Activated CD4-positive, alpha-beta T cell treated with anti-CD3 and anti-CD28 coated beads for 36 hours (primary cell): ENCODE measurements around the gene SH3BP4. TPM values are rescaled to one million over a fixed set of nuclear protein-coding genes. Genes with fewer than 3 reads are reported as not detected.

Source experiments
- ATAC-seq: fragments of 200-7000 bp; cut with Tn5 transposase; one replicate; pipeline ENCODE4 v1.10.0; 2021; ENCODE audit warnings: mild to moderate bottlenecking, moderate library complexity
- CTCF ChIA-PET: fragments of 350-600 bp; sonication (Branson Sonifier 250); formaldehyde crosslinking; loops from one replicate; lab custom pipeline; 2021; ENCODE audit warnings: antibody characterized with exemption; lab: Charles Lee
- POLR2A ChIA-PET: fragments of 350-600 bp; sonication (Branson Sonifier 250); formaldehyde crosslinking; loops from one replicate; lab custom pipeline; 2021; ENCODE audit warnings: antibody characterized with exemption, inconsistent platforms; lab: Charles Lee
- DNase-seq: peaks from one replicate; pipeline ENCODE4 v3.0.0-alpha.2; 2020
- H3K27ac Mint-ChIP-seq: one replicate; pipeline ENCODE4 v1.8.0; 2021; ENCODE audit warnings: mixed read lengths
- H3K27me3 Mint-ChIP-seq: one replicate; pipeline ENCODE4 v1.8.0; 2021; ENCODE audit warnings: mixed read lengths
- H3K36me3 Mint-ChIP-seq: one replicate; pipeline ENCODE4 v1.8.0; 2021; ENCODE audit warnings: low read depth, mixed read lengths
- H3K4me1 Mint-ChIP-seq: one replicate; pipeline ENCODE4 v1.8.0; 2021; ENCODE audit warnings: mixed read lengths
- H3K4me3 Mint-ChIP-seq: one replicate; pipeline ENCODE4 v1.8.0; 2021; ENCODE audit warnings: mild to moderate bottlenecking, moderate library complexity, mixed read lengths
- H3K9me3 Mint-ChIP-seq: one replicate; pipeline ENCODE4 v1.8.0; 2021; ENCODE audit warnings: low read depth, mixed read lengths
- intact Hi-C, 2 experiments: fragments of 100-400 bp; cut with DNase I in 1 of 2; cut with micrococcal nuclease in 1 of 2; formaldehyde crosslinking; loops; one replicate each; pipeline versions ENCODE4 v1.14.2 to v1.15.1; 2022 to 2024; cut with DNase I, micrococcal nuclease
- total RNA-seq, 2 experiments: library from RNA; stranded (reverse); gene quantifications; one replicate each; pipeline ENCODE4 v1.2.3, GENCODE V29; 2021

SH3BP4 gene
- total RNA-seq, 2 experiments from 2014 or later = 0.21 to 0.32 TPM

DNA sequence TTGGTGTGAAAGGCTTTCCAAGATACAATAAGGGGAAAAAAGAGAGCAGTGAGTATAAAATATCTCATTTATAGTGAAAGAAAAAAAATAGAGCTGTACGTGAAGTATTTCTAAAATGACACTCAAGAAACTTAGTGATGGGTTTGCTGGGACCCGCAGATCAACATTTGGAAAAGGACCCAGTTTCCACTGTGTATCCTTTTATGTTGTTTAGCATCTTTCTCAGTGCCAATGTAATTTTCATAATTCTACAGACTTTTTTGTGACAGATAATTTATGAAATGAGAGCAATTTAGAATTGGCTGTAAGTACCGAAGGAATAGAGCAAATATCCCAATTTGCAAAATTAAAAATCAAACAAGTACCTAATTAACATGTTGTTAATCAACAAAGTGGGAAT, 116.9 kb downstream of the SH3BP4 start:
- intact Hi-C loops = no loop called here
- Mint-ChIP-seq H3K9me3 (no peaks in the 10 kb centered on the region), H3K27ac (no peak overlapping the region), H3K27me3 (peaks cover 6% of the 10 kb centered on the region), H3K4me3 (no peak overlapping the region), H3K4me1 (no peaks in the 10 kb centered on the region), H3K36me3 (no peaks in the 10 kb centered on the region)
- no peak for DNase-seq
- CTCF ChIA-PET = no interaction called here
- POLR2A ChIA-PET = no interaction called here
- ATAC-seq = no peak

DNA sequence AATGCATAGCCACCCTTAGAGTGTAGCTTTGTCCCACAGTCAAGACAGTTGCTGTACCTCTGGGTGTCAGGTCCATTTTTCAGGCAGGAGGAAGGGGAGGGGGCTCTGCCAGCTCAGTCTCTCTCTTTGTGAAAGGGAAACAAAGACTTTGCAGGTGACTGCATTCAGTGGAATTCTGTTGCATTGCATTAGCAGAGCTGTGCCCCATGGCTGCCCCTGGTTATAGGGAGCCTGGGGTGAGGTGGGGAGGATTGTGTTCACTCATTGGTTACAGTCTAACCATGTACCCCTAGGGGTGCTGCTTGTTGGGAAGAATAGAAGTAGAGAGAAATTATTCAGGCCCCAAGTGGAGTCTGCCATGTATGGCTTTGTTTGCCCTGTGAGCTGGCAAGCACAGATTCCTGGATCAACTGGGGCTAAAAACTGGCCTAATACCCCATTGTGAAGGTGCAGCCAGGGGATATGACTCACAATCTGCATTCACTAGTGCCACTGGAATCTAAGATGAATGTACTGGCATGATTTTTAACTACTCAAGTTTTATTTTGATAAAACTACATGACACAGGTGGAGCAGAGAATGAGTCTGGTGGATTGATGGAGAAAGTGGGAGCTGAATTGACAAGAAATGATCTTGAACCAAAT, 118.4 kb downstream of the SH3BP4 start:
- H3K36me3 Mint-ChIP-seq = no peaks in the 10 kb centered on the region
- no peaks in the 10 kb centered on the region for H3K9me3 Mint-ChIP-seq
- peaks cover 6% of the 10 kb centered on the region for H3K27me3 Mint-ChIP-seq
- CTCF ChIA-PET = interaction anchor here (0.7 kb wide), 1 partner anchor 45 kb away, joined by 3 read pairs; no protein-coding TSS in a partner anchor
- no peaks in the 10 kb centered on the region for H3K4me1 Mint-ChIP-seq
- H3K27ac Mint-ChIP-seq = no peak overlapping the region
- ATAC-seq (no peak), DNase-seq (no peak)
- POLR2A ChIA-PET = no interaction called here
- no peak overlapping the region for H3K4me3 Mint-ChIP-seq
- intact Hi-C loops = no loop called here

DNA sequence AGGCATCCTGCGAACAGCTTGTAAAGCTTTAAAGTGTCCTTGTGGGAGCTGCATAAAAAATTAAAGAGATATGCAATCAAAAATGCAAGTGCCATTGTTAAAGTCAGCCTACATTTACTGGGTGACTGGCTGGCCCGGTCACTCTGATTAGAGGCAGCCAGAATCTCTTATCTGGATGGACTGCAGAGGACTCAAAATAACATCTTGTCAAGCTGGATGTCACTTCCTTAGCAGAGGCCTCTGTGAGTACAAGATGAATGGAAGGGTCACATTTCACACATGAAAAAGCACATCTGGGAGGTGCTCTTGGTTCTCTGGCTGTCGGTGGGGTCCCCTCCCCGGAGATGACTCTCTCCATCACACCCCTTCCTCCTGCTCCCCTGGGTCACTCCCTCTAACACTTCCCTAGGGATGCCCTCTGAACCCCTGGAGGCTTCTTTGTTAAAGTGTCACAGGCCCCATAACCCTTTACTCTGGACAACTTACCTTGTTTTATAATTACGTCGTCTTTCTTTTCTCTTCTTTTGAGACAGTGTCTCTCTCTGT, 122.1 kb downstream of the SH3BP4 start:
- no peak overlapping the region for H3K4me3 Mint-ChIP-seq
- ChIA-PET POLR2A (no interaction called here), CTCF (no interaction called here)
- peaks cover 6% of the 10 kb centered on the region for H3K27me3 Mint-ChIP-seq
- H3K4me1 Mint-ChIP-seq = no peaks in the 10 kb centered on the region
- intact Hi-C loops = no loop called here
- ATAC-seq (no peak), DNase-seq (no peak)
- H3K27ac Mint-ChIP-seq = no peak overlapping the region
- no peaks in the 10 kb centered on the region for H3K9me3 Mint-ChIP-seq
- H3K36me3 Mint-ChIP-seq = no peaks in the 10 kb centered on the region

DNA sequence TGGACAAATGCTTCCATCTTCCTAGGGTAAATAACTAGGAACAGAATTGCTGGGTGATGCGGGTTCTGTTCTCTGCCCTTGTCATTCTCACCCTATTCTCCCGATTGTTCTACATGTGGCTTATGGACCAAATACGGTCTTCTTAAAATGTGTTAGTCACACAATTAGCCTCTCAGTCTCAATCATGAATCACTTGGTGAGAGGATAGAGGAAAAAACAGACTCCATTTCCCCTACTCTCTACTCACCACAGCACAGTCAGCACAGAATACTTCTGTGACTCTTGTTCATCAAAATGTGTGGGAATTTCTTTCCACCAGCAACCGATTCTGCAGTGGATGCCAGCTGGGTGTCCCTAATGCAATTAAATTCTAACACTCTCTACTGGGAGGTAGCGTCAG, 125.2 kb downstream of the SH3BP4 start:
- DNase-seq = no peak
- no peak overlapping the region for H3K4me3 Mint-ChIP-seq
- H3K27me3 Mint-ChIP-seq = no peaks in the 10 kb centered on the region
- intact Hi-C loops = no loop called here
- no peaks in the 10 kb centered on the region for H3K9me3 Mint-ChIP-seq
- H3K4me1 Mint-ChIP-seq = no peaks in the 10 kb centered on the region
- ATAC-seq = no peak
- no peaks in the 10 kb centered on the region for H3K36me3 Mint-ChIP-seq
- ChIA-PET POLR2A (no interaction called here), CTCF (no interaction called here)
- H3K27ac Mint-ChIP-seq = no peak overlapping the region

DNA sequence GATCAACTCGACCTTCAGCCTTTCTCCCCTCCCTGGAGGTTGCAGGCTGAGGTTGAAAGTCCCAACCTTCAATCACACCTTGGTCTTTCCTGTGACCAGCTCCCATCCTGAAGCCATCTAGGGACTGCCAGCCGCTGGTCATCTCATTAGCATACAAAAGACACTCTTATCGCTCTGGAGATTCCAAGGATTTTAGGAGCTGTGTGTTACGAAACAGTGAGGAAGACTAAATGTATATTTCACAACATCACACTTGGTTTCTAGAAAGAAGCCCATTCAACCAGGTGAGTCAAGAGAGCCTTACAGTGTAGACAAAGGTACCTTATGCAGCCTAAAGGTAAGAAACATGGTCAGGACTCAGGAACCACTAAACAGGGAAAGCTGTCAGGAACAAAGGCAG, 126.4 kb downstream of the SH3BP4 start:
- ATAC-seq (no peak), DNase-seq (no peak)
- H3K4me1 Mint-ChIP-seq = no peaks in the 10 kb centered on the region
- ChIA-PET POLR2A (no interaction called here), CTCF (no interaction called here)
- intact Hi-C loops = no loop called here
- no peak overlapping the region for H3K4me3 Mint-ChIP-seq
- no peaks in the 10 kb centered on the region for H3K36me3 Mint-ChIP-seq
- no peak overlapping the region for H3K27ac Mint-ChIP-seq
- H3K27me3 Mint-ChIP-seq = no peaks in the 10 kb centered on the region
- H3K9me3 Mint-ChIP-seq = no peaks in the 10 kb centered on the region

DNA sequence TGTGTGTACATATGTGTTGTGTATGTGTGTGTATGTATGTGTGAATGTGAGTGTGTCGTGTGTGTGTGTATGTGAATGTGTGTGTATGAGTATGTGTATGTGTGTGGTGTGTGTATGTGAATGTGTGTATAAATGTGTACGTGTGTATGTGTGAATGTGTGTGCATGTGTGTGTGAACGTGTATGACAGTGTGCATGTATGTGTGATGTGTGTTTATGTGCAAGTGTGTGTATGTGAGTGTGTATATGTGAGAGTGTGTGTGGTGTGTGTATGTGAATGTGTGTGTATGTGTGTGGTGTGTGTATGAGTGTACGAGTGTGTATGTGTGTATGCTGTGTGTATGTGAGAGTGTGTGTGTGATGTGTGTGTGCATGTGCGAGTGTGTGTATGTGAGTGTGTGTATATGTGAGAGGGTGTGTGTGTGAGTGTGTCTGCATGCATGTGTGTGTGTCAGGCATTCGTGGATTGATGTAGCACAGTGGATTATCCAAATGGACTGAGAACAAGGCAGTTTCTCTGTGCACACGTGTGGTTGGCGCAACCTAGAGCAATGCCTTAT, 127.2 kb downstream of the SH3BP4 start:
- ATAC-seq (no peak), DNase-seq (no peak)
- Mint-ChIP-seq H3K36me3 (no peaks in the 10 kb centered on the region), H3K9me3 (no peaks in the 10 kb centered on the region), H3K4me1 (no peaks in the 10 kb centered on the region), H3K27me3 (no peaks in the 10 kb centered on the region), H3K4me3 (no peak overlapping the region), H3K27ac (no peak overlapping the region)
- ChIA-PET POLR2A (no interaction called here), CTCF (no interaction called here)
- intact Hi-C loops = no loop called here

DNA sequence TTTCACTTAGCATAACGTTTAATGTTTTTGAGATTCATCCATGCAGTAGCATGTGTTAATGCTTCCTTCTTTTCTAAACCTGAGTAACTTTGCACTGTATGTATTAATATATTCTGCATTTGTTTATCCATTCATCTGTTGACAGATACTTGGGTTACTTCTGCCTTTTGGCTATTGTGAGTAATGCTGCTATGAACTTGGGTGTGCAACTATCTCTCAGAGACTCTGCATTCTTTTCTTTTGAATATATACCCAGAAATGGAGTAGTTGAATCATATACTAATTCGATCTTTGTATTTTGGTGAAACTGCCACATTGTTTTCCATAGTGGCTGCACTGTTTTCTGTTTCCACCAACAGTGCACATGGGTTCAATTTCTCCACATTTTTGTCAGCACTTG, 128.3 kb downstream of the SH3BP4 start:
- intact Hi-C loops = no loop called here
- ATAC-seq = no peak
- no peaks in the 10 kb centered on the region for H3K36me3 Mint-ChIP-seq
- no peak overlapping the region for H3K27ac Mint-ChIP-seq
- H3K27me3 Mint-ChIP-seq = peaks cover under 1% of the 10 kb centered on the region
- POLR2A ChIA-PET = no interaction called here
- no peak for DNase-seq
- no peaks in the 10 kb centered on the region for H3K9me3 Mint-ChIP-seq
- no peak overlapping the region for H3K4me3 Mint-ChIP-seq
- CTCF ChIA-PET = no interaction called here
- H3K4me1 Mint-ChIP-seq = no peaks in the 10 kb centered on the region

DNA sequence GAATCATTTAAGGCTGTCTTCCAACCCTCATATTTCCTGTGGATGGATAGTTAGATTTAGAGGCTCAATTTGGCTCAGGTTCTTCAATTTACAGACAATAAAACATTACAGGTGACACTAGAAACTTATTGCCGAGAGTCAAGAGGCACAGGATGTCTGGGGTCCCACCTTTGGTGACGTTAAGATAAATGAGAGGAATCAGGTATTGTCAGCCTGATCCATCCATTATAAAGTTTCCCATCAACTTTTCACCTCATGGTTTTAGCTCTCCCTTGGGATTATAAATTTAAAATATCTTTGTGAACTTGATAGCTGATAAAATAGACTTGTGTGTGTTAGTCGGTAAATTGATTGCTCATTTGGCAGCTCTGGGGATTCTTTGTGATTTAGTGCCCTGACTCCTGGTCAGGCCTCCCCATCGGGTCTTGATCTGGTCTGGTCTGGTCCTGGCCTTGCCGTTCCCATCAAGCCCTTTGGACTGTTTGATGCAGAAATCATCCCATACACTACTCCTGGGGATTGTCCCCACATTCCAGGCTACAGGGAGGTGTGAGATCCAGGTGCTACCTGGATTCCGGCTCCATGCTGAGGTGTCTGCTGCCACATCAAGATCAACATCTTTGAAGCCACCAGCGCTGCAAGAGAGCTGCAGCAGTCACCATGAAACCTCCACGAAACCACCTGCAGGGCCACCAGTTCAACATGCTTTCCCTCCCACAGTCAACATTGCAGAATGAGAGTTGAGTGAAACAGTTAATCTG, 130.9 kb downstream of the SH3BP4 start:
- intact Hi-C loops = no loop called here
- peaks cover 2% of the 10 kb centered on the region for H3K9me3 Mint-ChIP-seq
- POLR2A ChIA-PET = interaction anchor here (0.6 kb wide), 1 partner anchor 450 kb away, joined by 3 read pairs; no protein-coding TSS in a partner anchor

DNA sequence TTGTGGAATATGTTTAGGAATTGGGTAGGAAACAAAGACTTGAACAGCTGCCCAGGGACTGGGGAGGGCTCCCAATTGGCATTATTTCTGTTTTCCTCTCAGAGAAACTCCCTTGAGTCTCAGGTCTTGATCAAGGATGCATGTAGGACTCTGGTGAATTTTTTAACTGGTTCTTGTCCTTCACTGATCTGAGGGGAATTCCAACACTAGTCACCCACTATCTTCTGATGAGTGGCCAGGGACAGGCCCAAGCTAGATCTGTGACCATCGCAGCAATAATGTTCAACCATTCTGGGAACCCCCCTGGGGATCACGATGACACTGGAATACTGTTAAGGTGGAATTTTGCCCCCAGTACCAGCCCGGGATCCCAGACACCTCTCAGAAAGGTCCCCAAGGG, 132.0 kb downstream of the SH3BP4 start:
- Mint-ChIP-seq H3K27ac (no peak overlapping the region), H3K4me1 (no peaks in the 10 kb centered on the region), H3K36me3 (no peaks in the 10 kb centered on the region), H3K4me3 (no peak overlapping the region), H3K27me3 (peaks cover 14% of the 10 kb centered on the region), H3K9me3 (peaks cover 2% of the 10 kb centered on the region)
- no peak for DNase-seq
- POLR2A ChIA-PET = no interaction called here
- ATAC-seq = no peak
- intact Hi-C loops = no loop called here
- CTCF ChIA-PET = interaction anchor here (0.6 kb wide), 1 partner anchor 84 kb away, joined by 3 read pairs; no protein-coding TSS in a partner anchor

More for the DNA sequence above, 130.9 kb downstream of the SH3BP4 start:
- Mint-ChIP-seq H3K36me3 (no peaks in the 10 kb centered on the region), H3K27me3 (peaks cover 14% of the 10 kb centered on the region), H3K27ac (no peak overlapping the region), H3K4me1 (no peaks in the 10 kb centered on the region), H3K4me3 (no peak overlapping the region)
- DNase-seq (no peak), ATAC-seq (no peak)
- CTCF ChIA-PET = no interaction called here

DNA sequence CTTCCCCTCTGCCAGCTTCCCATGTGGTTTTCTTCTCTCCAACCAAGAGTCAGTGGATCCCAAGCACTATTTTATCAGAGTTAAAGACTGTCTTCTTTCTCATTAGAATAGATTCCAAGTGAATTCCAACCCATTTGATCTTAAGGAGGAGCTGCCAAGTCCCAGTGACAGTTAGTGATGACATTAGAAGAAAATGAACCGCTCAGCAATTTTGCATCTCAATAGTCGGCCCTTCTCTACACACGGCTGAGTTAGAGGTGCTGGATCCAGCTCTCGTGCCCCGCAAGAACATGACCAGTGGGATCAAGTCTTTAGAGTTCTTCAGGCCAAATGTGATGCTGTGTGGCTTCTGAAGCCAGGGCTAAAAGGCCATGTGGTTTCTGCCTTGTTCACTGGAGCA, 132.6 kb downstream of the SH3BP4 start:
- peaks cover 14% of the 10 kb centered on the region for H3K27me3 Mint-ChIP-seq
- ATAC-seq (no peak), DNase-seq (no peak)
- H3K4me3 Mint-ChIP-seq = no peak overlapping the region
- H3K9me3 Mint-ChIP-seq = peaks cover 2% of the 10 kb centered on the region
- no peak overlapping the region for H3K27ac Mint-ChIP-seq
- no peaks in the 10 kb centered on the region for H3K36me3 Mint-ChIP-seq
- H3K4me1 Mint-ChIP-seq = no peaks in the 10 kb centered on the region
- intact Hi-C loops = no loop called here
- POLR2A ChIA-PET = no interaction called here
- CTCF ChIA-PET = interaction anchor here (0.6 kb wide), 1 partner anchor 84 kb away, joined by 3 read pairs; no protein-coding TSS in a partner anchor

DNA sequence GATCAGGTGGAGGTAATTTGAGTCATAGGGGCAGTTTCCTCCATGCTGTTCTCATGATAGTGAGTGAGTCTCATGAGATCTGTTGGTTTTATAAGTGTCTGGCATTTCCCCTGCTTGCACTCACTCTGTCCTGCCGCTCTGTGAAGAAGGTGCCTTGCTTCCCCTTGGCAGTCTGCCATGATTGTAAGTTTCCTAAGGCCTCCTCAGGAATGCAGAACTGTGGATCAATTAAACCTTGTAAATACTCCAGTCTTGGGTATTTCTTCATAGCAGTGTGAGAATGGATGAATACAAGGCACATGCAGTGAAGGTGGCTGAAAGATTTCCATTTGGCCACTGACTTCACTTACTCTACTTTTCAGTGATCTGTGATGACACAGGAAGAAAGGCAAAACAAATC, 133.7 kb downstream of the SH3BP4 start:
- DNase-seq = no peak
- Mint-ChIP-seq H3K4me1 (no peaks in the 10 kb centered on the region), H3K36me3 (no peaks in the 10 kb centered on the region), H3K27ac (no peak overlapping the region), H3K9me3 (peaks cover 2% of the 10 kb centered on the region), H3K4me3 (no peak overlapping the region), H3K27me3 (peaks cover 15% of the 10 kb centered on the region)
- intact Hi-C loops = no loop called here
- POLR2A ChIA-PET = no interaction called here
- no peak for ATAC-seq
- CTCF ChIA-PET = no interaction called here
